ENCODE data around the gene STS. TPM values are rescaled to one million over a fixed set of nuclear protein-coding genes. Genes with fewer than 3 reads are reported as not detected.
"Not testable (repeated sequence)": the region's sequence is repeated elsewhere in the genome, so short reads cannot be mapped to it uniquely, and the experiment has no call there.

The STS gene
- total RNA-seq, 1 experiment from 2014 or later: 0.51 TPM

DNA sequence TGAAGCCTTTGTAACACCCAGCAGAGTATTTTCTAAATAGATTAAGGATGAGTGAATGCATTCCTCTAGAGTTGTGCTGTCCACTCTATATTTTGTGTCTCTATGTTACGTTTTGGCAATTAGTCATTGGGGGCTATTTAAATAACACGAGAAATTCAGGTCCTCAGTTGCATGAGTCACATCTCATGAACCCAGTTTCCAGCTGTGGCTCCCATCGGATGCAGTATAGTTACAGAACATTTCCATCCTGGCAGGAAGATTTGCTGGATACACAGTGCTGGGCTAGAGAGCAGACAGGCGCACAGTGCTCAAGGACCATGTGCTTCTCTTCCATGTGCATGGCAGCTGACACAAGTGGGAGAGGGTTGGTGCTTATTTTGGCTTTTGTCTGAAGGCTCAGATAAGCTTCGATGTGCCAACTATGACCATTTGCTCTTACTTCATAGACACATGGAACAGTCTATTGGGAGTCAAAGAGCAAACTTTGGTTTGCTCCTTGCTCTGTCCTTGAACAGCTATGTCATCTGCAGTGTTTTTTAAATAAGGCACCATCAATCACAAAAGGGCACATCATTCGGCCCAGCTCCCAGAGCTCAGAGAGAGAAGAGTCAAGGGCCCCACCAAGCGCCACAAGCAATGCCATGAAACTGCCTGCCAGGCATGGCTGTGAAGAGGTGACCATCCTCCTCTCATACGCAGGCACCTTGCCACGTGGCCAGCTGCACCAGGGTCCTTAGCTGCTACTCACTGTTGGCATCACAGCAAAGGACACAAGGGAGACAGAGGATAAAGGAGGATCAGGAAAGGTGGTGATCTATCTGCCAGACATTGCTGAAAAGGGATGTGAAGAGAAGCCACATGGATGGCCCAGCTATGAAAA is 8.1 kb upstream of the STS start:
- peak; percentile 15 for DNase-seq (ENCODE audit: low read depth)

GRCh38 chrX:7143076-7143475 is 4.4 kb upstream of the STS start:
- no peak for DNase-seq (ENCODE audit: low read depth)

DNA sequence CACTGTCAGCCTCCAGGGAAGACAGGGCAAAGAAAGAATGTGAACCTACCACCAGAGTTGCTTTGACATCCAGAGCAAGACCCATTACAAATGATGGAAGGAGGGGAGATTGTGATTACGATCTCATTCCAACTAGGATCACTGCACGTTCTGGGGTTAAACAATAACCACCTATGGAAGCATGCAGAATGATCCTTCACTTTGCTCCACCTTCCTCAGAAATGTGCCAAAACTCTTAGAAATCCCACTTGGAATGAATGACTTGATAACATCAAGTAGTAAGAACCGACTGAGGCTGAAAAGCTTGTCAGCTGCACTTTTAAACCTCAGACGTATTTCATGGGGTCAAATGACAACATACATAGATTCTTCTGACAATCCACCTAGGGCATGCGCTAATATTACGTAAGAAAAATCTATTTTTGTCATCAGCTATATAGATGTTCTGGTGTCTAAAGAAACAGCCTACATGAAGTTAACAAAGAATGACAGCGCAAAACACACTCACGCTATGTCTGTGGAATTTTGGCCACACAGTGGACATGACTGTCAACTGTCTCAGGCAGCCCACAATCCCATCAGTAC is 3.5 kb upstream of the STS start:
- no peak for DNase-seq (ENCODE audit: low read depth)

GRCh38 chrX:7145454-7145853 is 2.1 kb upstream of the STS start:
- no peak for DNase-seq (ENCODE audit: low read depth)

- DNase-seq (ENCODE audit: low read depth): no peak
These were observed 1.4 kb upstream of the STS start for GRCh38 chrX:7146020-7146702.

DNA sequence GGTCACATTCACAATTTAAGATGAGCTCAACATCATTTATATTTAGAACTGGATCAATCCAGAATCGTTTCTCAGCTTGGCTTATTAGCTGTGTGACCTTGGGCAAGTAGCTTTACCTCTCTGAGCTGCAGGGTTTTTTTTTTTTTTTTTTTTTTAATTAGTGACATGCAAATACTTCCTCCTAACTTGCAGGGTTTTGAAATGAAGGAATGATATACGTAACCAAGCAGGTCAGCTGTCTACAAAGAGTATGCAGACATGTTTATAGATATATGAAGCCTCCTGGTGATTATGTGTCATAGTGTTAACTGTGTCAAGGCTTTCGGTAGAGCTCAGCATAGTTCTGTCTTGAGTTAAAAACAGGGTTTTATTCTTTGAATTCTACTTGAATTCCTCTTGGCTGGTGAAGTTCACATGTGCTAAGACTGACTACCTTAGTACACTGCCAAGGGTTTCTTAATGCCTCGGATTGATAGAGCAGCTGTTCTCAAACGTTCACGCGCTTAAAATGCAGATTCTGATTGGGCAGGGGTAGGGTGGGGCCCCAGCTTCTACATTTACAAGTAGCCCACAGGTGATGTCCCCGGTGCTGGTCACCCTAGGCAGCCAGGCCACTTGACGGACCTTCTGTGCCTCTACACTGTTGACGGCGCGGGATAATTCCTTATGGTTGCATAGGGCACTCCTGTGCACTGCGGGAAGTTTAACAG is 654 bp upstream of the STS start:
- no peak for DNase-seq (ENCODE audit: low read depth)

DNA sequence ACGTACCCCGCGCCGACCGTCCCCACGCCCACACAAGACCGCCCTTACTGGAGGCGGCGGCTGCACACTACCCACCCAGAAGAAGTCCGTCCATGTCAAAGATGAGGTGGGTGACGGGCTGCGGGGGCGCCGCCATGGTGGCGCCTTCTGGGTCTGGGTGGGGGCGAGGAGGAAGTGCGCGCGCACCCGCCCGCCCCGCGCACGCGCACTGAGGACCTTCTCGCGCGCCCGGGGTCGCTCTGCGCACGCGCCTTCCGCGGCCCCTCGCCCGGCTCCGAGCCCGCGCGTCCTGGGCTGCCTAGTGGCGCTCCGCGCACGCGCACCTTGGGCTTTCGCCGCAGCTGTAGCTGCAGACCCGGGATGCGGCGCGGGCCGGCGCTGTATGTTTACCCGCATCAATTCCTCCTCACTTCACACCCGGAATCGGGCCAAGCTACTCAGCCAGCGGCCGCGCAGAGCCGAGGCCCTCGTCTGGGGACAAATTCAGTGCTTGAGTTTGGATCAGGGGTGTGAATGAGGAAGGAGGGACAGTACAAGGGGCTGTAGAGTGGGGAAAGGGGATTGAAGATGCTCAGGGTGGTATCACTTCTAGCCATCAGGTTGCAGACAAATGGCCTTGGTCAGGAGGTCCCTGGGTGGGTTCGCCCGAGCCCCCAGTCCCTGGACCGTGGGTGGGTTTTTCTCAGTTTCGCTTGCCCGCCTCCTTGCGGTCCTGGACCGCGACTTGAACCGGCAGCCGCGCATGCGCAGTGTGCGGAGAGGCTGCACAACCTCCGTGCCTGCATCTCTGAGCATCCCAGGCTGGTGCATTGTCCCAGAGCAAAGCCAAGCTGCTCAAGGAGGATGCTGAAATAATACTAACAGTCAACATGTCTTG is 704 bp downstream of the STS start, which contains the start of gene PUDP:
Gene PUDP (minus strand): TSS at position 176 of the 877 bp plus-strand sequence. CDS start 40 bp downstream, at position 136.
- DNase-seq (ENCODE audit: low read depth): peak; percentile 85

DNA sequence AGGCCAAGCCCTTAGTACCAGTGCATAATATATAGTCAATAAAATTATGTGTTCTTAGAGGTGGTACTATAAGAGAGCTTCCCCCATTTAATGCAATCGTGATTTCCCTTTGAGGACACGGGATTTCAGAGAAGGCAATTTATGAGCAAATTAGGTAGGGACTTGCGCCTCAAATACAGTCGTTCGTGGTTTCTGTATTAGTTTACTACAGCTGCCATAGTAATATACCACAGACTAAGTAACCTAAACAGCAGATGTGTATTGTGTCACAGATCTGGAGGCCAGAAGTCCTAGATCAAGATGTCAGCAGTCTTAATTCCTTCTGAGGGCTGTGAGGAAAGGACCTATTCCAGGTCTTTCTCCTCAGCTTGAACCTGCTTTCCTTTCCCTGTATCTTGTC is 1.9 kb downstream of the STS start:
- no peak for DNase-seq (ENCODE audit: low read depth)

- DNase-seq (ENCODE audit: low read depth): no peak
These were observed 5.7 kb downstream of the STS start for GRCh38 chrX:7153231-7153630.

GRCh38 chrX:7154041-7154597 is 6.6 kb downstream of the STS start:
- DNase-seq (ENCODE audit: low read depth): no peak

- no peak for DNase-seq (ENCODE audit: low read depth)
These were observed 7.7 kb downstream of the STS start for GRCh38 chrX:7155163-7155562.

GRCh38 chrX:7156879-7157278 is 9.4 kb downstream of the STS start:
- DNase-seq (ENCODE audit: low read depth): no peak

DNA sequence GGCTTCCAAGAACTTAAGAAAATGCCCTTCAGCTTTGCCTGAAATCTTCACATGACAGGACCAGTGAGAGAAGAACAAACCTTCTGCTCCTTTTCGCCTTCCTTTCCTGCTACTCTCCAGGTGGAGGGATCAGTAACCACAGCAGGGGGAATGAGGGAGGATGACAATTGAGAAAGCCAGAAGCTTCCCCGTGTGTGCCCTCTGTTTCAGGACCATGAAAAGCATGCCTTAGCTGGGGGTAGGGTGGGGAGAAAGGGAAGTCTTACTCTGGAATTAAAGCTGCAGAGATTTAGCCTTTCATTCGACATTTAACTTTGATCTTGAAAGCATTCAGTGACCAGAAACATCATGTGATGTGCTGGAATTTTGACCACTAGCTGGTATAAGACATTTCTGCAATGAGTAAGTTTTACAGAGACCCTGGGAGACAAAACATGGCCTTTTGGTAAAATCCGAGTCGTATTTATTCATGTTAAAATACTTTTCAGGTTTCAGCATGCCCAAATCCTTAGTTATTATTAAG is 11.0 kb downstream of the STS start:
- no peak for DNase-seq (ENCODE audit: low read depth)

DNA sequence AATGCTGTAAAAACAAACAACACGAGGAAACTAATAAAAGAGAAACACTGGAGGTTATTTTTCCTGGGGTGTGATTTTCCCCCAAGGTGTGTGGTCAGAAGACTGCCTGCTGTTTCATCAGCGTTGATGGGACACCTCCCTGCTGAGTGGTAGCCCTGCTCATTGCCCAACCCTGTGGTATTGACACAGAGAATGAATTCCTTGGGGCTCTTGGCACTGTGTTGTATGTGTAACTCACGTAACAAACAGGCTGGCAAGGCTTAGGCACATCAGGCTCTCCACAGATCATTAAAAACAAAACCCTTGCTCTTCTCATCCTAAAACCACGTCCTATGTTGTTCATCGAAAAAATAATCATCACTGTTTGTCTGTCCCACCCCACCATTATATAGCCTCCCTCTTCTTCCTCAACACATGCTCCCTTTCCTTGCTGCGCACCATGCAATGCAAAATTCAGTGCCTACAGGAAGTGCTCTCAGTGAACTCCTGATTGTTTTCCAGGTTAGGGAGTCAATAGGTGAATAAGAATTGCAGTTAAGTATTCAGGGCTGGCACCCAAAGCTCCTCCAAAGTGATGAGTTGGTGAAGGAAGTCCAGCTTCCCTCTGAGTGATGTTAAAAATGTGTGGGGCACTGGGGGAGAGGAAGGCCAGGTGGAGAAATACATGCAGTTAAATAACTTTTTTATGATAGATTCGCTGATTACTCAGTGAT is 11.8 kb downstream of the STS start:
- peak; percentile 55 for DNase-seq (ENCODE audit: low read depth)

GRCh38 chrX:7163146-7163677 is 15.7 kb downstream of the STS start:
- no peak for DNase-seq (ENCODE audit: low read depth)

DNA sequence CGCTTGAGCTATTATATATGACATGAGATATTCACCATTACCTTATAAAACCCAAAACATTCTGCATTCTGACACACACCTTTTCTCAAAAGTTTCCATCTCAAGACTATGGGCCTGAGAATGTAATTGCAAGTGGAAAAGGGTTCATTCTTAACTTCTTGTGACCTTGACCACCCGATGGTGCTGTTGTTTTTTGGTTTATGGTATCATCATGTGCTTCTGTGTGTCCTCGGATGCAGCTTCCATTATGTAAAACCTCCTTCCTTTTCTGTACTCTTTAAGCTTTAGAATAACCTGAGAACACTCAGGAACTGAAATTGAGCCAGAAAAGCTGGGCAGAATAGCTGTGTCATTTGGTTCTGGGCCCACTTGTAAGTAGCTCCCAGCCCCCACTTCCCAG is 16.7 kb downstream of the STS start:
- DNase-seq (ENCODE audit: low read depth): no peak

GRCh38 chrX:7168371-7168770 is 20.9 kb downstream of the STS start:
- no peak for DNase-seq (ENCODE audit: low read depth)

DNA sequence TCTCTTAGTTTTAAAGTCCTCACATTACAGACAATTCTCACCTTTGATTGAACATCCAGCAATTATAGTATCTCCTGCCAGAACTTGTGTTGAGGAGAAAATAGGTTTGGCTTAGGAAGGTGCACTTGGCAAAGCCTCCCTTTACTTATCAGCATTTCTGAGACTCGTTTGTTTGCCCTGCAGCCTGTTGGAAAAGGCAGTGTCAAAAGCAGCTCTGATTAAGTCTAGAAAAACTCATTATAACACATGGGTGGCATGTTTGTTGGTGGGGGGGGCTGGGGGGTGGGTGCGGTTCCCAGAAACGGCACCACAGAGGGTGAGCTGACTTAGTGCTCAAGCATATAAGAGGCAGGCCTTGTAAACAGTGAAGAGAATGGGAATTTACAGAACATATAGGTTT is 22.1 kb downstream of the STS start:
- DNase-seq (ENCODE audit: low read depth): no peak

DNA sequence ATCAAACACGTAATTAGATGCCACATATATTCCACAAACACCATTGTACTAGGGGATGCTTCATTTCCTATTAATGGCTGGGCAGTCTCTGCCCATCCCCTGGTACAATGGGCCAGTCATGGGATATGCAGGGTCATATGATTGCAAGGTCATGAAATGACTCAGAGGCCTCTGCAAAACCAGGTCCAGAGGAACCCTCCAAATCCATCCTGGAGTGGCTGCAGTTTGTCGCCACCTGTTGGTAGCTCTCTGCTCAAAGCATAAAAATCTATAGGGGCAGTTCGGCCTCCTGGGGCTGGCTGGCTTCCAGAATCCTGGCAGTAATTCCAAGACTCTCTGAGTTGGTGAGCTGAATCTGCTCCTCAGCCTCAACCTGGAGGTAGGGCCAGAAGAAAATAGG is 23.4 kb downstream of the STS start:
- DNase-seq (ENCODE audit: low read depth): peak; percentile 3

- DNase-seq (ENCODE audit: low read depth): not testable (repeated sequence)
These were observed 31.3 kb downstream of the STS start for GRCh38 chrX:7178859-7179258.

Data from Daoy (cell line).